ENCODE data around the gene PTPN7.

The PTPN7 gene

DNA sequence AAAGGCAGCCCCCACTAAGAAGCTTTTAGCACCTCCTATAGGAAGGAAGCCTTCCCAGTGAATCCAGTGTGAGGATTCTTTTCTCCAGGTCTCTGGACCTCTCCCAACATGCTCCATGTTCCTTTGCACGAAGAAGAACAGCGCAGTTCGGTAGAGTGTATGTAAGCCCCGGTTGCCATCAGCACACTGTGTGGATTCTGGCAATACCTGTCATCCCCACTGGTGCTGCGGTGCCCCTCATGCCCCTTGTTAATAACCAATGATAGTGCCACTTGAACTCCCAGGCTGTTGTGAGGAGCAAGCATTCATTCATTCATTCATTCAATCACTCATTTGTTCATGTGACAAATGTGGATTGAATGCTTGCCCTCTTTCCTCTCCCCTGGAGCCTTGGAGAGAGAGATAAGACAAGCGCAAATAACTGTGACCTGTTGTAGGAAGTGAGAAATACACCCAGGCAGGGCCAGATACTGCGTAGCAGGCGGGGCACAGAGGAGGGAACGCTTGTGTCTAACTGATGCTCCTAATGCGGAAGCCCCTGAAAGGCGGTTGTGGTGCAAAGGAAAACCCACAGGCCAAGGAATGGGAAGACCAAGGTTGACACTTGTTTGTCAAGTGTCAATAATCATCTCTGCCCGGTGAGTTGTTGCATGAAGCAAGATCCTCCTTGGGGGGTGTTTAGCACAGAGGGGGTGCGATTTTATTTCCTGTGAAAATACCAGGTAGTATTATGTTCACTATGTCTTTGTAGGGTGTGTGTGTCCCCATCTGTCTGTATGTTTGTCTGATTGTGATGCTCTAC is 43.0 kb upstream of the PTPN7 start:
- H3K36me3 ChIP-seq: no peaks in the 10 kb centered on the region
- no peak overlapping the region for H3K27ac ChIP-seq
- H3K9me3 ChIP-seq (ENCODE audit: severe bottlenecking): no peaks in the 10 kb centered on the region
- no peaks in the 10 kb centered on the region for H3K27me3 ChIP-seq (ENCODE audit: insufficient read depth, low read depth, severe bottlenecking)
- no peak overlapping the region for H3K4me3 ChIP-seq (ENCODE audit: low read depth, low read length)
- DNase-seq: no peak
- 0 out of 2 replicates have a peak, but pooled peaks have one; percentile 15 for TF ChIP-seq CTCF (IDR thresholded peaks at IDR 0.05; ENCODE audit: low read depth, low read length)

DNA sequence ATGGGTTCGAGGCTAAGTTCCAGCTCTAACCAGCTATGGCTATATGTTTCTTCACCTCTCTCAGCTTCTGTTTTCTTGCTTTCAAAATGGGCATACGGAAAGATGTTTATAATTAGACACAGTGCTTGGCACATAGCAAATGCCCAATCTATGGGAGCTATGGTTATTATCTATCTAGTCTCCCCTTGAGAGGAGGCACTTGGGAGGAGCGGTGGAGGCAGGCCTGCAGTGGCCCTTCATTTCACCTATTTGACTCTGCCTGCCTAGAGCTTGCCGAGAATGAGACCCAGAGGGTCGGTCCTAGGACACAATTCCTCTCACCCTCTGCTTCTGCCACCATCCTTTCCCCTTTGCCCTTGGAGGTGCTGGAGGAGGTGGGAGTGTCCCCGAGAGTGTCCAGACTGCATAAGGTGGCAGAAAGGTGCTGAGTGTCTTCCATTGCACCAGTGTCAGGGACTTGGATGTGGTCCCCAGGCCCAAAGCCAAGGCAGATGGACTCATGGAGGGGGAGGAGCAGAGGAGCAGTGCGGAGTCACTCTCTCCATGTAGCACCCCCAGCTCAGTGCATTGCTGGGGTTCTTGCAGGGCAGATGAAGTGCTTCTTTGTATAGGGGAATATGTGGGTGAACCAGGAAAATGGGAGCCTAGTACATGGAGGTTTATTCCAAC is 42.2 kb upstream of the PTPN7 start:
- no peak for TF ChIP-seq CTCF (IDR thresholded peaks at IDR 0.05; ENCODE audit: low read depth, low read length)
- Histone ChIP-seq H3K4me3 (ENCODE audit: low read depth, low read length) (no peak overlapping the region), H3K27ac (no peak overlapping the region), H3K27me3 (ENCODE audit: insufficient read depth, low read depth, severe bottlenecking) (no peaks in the 10 kb centered on the region), H3K9me3 (ENCODE audit: severe bottlenecking) (no peaks in the 10 kb centered on the region), H3K36me3 (no peaks in the 10 kb centered on the region)
- DNase-seq: no peak

GRCh38 chr1:202201971-202202370 is 41.6 kb upstream of the PTPN7 start:
- no peak for DNase-seq
- H3K4me3 ChIP-seq (ENCODE audit: low read depth, low read length): no peak overlapping the region
- TF ChIP-seq CTCF (IDR thresholded peaks at IDR 0.05; ENCODE audit: low read depth, low read length): no peak

DNA sequence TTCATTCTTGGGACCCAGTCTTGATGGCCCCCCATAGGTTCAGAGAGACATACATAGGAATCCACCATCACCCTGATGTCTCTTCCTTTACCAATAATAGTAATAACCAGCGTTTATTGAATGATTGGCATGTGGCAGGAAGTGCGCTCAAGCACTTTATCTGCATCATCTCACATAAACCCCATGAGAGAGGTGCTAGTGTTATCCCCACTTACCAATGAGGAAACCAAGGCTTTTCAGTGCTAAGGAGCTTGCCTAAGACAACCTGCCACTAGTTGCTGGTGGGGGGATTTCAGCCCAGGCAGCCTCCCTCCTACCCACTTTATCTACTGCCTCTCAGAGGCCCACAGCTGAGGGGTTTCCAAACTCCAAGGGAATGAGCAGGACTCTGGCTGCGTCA is 40.9 kb upstream of the PTPN7 start:
- no peaks in the 10 kb centered on the region for H3K9me3 ChIP-seq (ENCODE audit: severe bottlenecking)
- H3K4me3 ChIP-seq (ENCODE audit: low read depth, low read length): no peak overlapping the region
- H3K27me3 ChIP-seq (ENCODE audit: insufficient read depth, low read depth, severe bottlenecking): no peaks in the 10 kb centered on the region
- no peaks in the 10 kb centered on the region for H3K36me3 ChIP-seq
- no peak for DNase-seq
- no peak overlapping the region for H3K27ac ChIP-seq
- TF ChIP-seq CTCF (IDR thresholded peaks at IDR 0.05; ENCODE audit: low read depth, low read length): no peak

More at GRCh38 chr1:202201971-202202370, 41.6 kb upstream of the PTPN7 start:
- Histone ChIP-seq H3K36me3 (no peaks in the 10 kb centered on the region), H3K27me3 (ENCODE audit: insufficient read depth, low read depth, severe bottlenecking) (no peaks in the 10 kb centered on the region), H3K9me3 (ENCODE audit: severe bottlenecking) (no peaks in the 10 kb centered on the region), H3K27ac (no peak overlapping the region)

DNA sequence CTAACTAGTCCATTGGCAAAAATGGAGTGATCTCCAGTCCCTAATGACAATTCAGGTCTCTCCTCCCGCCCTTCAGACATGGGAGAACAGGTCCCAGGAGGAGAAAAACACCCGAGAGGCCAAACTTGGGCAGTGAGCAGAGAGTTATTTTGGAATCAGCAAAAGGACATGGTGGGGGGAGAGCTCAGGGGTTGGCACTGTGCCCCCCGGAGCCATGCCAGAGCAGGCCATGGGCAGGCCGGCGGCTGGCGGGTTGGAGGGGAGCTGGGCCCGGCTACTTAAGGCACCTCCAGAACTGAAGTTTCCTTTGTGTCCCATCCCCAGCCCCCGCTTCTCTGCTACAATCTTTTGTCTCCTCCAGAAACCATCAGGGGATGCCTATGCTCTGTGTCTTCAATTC is 40.3 kb upstream of the PTPN7 start:
- TF ChIP-seq CTCF (IDR thresholded peaks at IDR 0.05; ENCODE audit: low read depth, low read length): no peak
- Histone ChIP-seq H3K4me3 (ENCODE audit: low read depth, low read length) (no peak overlapping the region), H3K27me3 (ENCODE audit: insufficient read depth, low read depth, severe bottlenecking) (no peaks in the 10 kb centered on the region), H3K36me3 (no peaks in the 10 kb centered on the region), H3K9me3 (ENCODE audit: severe bottlenecking) (no peaks in the 10 kb centered on the region), H3K27ac (no peak overlapping the region)
- DNase-seq: no peak

Data from WERI-Rb-1 (cell line).